ENCODE data around the gene FOXC1. TPM values are rescaled to one million over a fixed set of nuclear protein-coding genes. Genes with fewer than 3 reads are reported as not detected.

Gene FOXC1
- total RNA-seq, 1 donor from 2014 or later: 2.9 TPM

DNA sequence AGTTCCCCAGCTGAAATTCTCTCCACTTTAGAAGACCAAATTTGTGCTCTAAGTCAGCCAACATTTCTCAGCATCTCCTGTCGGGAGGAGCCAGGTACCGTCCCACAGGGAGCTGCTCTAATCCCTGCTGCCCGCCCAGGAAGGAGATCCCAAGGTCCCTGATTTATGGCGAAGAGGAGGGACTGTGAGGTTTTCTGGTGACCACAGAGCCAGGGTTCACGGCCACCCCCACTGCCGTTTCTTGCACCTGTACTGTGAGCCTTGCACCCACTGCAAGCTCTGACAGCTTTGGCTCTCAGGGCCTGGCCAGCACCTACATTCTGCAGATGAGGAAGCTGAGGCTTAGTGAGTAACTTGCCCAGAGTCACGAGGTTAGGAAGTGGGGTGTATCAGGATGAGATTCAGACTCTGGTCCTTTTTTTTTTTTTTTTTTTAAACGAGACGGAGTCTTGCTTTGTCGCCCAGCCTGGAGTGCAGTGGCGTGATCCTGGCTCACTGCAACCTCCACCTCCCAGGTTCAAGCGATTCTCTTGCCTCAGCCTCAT, 34.9 kb downstream of the FOXC1 start:
- H3K4me1 Mint-ChIP-seq (ENCODE audit: low read depth, unreplicated experiment): no peaks in the 10 kb centered on the region
- H3K4me2 ChIP-seq (ENCODE audit: low read length): no peak overlapping the region
- H3K9ac ChIP-seq (ENCODE audit: low read length): no peak overlapping the region
- no peak for FAIRE-seq
- H4K20me1 ChIP-seq (ENCODE audit: insufficient read depth, low read length): no peaks in the 10 kb centered on the region
- H2AFZ ChIP-seq (ENCODE audit: low read depth, low read length): no peak overlapping the region
- H3K36me3 Mint-ChIP-seq (ENCODE audit: low read depth, unreplicated experiment): no peaks in the 10 kb centered on the region
- TF ChIP-seq, protein P1, sequence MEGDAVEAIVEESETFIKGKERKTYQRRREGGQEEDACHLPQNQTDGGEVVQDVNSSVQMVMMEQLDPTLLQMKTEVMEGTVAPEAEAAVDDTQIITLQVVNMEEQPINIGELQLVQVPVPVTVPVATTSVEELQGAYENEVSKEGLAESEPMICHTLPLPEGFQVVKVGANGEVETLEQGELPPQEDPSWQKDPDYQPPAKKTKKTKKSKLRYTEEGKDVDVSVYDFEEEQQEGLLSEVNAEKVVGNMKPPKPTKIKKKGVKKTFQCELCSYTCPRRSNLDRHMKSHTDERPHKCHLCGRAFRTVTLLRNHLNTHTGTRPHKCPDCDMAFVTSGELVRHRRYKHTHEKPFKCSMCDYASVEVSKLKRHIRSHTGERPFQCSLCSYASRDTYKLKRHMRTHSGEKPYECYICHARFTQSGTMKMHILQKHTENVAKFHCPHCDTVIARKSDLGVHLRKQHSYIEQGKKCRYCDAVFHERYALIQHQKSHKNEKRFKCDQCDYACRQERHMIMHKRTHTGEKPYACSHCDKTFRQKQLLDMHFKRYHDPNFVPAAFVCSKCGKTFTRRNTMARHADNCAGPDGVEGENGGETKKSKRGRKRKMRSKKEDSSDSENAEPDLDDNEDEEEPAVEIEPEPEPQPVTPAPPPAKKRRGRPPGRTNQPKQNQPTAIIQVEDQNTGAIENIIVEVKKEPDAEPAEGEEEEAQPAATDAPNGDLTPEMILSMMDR (IDR thresholded peaks at IDR 0.05; ENCODE audit: insufficient read depth, low read depth, low read length): no peak
- no peak for TF ChIP-seq EZH2 (IDR thresholded peaks at IDR 0.05; ENCODE audit: insufficient read depth, low read length)
- H3K4me3 Mint-ChIP-seq (ENCODE audit: unreplicated experiment): no peak overlapping the region
- H3K36me3 ChIP-seq (ENCODE audit: insufficient read depth, low read length): no peaks in the 10 kb centered on the region
- H3K27ac Mint-ChIP-seq (ENCODE audit: unreplicated experiment): no peak overlapping the region
- no peak for DNase-seq (ENCODE audit: low read depth)
- H3K9me3 ChIP-seq (ENCODE audit: insufficient read depth, low read depth, low read length): no peaks in the 10 kb centered on the region
- no peaks in the 10 kb centered on the region for H3K27me3 ChIP-seq (ENCODE audit: insufficient read depth, low read length)
- no peaks in the 10 kb centered on the region for H3K4me1 ChIP-seq (ENCODE audit: insufficient read depth, low read length)
- peaks cover 6% of the 10 kb centered on the region for H3K9me3 Mint-ChIP-seq (ENCODE audit: unreplicated experiment)
- H3K27ac ChIP-seq (ENCODE audit: low read depth, low read length): no peak overlapping the region
- no peaks in the 10 kb centered on the region for H3K79me2 ChIP-seq (ENCODE audit: insufficient read depth, low read length)
- no peak overlapping the region for H3K4me3 ChIP-seq (ENCODE audit: insufficient read depth, low read depth, low read length)
- H3K27me3 Mint-ChIP-seq (ENCODE audit: low read depth, unreplicated experiment): peaks cover 34% of the 10 kb centered on the region

DNA sequence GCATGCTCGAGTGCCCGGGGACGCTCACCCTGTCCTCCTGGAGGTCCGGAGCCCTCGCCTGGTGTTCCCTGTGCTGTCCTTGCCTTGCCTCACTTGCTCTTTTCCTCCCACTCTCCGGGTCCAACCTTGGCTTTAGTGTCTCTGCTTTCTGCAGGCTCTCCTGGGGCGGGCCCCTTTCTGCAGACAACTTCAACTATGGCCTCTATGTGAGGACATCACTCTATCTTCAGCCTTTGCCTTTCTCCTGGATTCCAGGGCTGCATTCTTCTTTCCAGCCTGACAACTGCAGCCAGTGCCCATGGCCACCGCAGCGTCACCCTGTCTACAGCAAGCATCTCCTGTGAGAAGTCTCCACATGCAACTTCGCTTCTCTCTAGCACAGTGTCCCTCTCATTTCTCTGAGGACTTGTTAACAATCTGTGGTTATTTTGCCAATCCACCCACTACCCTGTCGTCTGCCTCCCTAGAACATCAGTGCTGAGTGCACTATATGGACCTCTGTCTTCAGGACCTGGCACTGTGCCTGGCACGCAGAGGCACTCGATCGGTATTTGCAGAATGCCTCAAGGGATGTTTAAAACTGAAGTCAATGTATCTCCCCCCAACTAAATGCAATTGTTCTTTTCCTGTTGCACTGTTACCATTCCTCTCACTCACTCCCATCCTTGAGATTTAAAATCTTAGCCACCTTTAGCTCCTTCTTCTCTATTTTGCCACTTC, 35.9 kb downstream of the FOXC1 start:
- Histone ChIP-seq H2AFZ (ENCODE audit: low read depth, low read length) (no peak overlapping the region), H4K20me1 (ENCODE audit: insufficient read depth, low read length) (no peaks in the 10 kb centered on the region), H3K27me3 (ENCODE audit: insufficient read depth, low read length) (no peaks in the 10 kb centered on the region), H3K79me2 (ENCODE audit: insufficient read depth, low read length) (no peaks in the 10 kb centered on the region), H3K9ac (ENCODE audit: low read length) (no peak overlapping the region), H3K36me3 (ENCODE audit: insufficient read depth, low read length) (no peaks in the 10 kb centered on the region), H3K27ac (ENCODE audit: low read depth, low read length) (no peak overlapping the region), H3K4me2 (ENCODE audit: low read length) (no peak overlapping the region), H3K4me1 (ENCODE audit: insufficient read depth, low read length) (no peaks in the 10 kb centered on the region), H3K9me3 (ENCODE audit: insufficient read depth, low read depth, low read length) (no peaks in the 10 kb centered on the region), H3K4me3 (ENCODE audit: insufficient read depth, low read depth, low read length) (no peak overlapping the region)
- TF ChIP-seq, protein P1 (IDR thresholded peaks at IDR 0.05; ENCODE audit: insufficient read depth, low read depth, low read length): no peak
- no peak for TF ChIP-seq EZH2 (IDR thresholded peaks at IDR 0.05; ENCODE audit: insufficient read depth, low read length)
- Mint-ChIP-seq H3K4me1 (ENCODE audit: low read depth, unreplicated experiment) (no peaks in the 10 kb centered on the region), H3K4me3 (ENCODE audit: unreplicated experiment) (no peak overlapping the region), H3K27me3 (ENCODE audit: low read depth, unreplicated experiment) (peaks cover 31% of the 10 kb centered on the region), H3K9me3 (ENCODE audit: unreplicated experiment) (peaks cover 6% of the 10 kb centered on the region), H3K27ac (ENCODE audit: unreplicated experiment) (no peak overlapping the region), H3K36me3 (ENCODE audit: low read depth, unreplicated experiment) (no peaks in the 10 kb centered on the region)
- DNase-seq (ENCODE audit: low read depth): no peak
- FAIRE-seq: no peak

DNA sequence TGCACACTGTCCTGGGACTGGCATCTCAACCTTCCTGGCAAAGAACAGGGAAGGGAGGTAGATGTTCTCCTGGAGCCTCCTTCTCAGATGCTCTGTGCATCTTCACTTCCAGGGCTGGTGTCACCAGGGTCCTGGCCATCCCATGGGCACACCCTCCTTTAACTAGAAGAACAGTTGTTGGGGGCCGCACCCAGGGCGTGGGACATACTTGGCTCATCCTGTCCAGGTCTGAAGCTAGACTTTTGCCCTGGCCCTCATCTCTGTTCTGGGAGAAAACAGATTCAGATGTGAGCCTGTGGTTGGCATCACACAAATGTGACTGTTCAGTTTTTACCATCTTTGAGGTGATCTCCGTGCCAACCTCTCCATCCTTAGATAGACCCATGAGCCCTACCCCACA, 41.6 kb downstream of the FOXC1 start:
- no peak overlapping the region for H3K27ac ChIP-seq (ENCODE audit: low read depth, low read length)
- H3K9me3 ChIP-seq (ENCODE audit: insufficient read depth, low read depth, low read length): no peaks in the 10 kb centered on the region
- H3K27me3 ChIP-seq (ENCODE audit: insufficient read depth, low read length): no peaks in the 10 kb centered on the region
- Mint-ChIP-seq H3K4me3 (ENCODE audit: unreplicated experiment) (no peak overlapping the region), H3K36me3 (ENCODE audit: low read depth, unreplicated experiment) (no peaks in the 10 kb centered on the region), H3K27me3 (ENCODE audit: low read depth, unreplicated experiment) (peaks cover 19% of the 10 kb centered on the region), H3K27ac (ENCODE audit: unreplicated experiment) (no peak overlapping the region), H3K9me3 (ENCODE audit: unreplicated experiment) (peaks cover 6% of the 10 kb centered on the region), H3K4me1 (ENCODE audit: low read depth, unreplicated experiment) (no peaks in the 10 kb centered on the region)
- no peak overlapping the region for H3K4me2 ChIP-seq (ENCODE audit: low read length)
- no peak overlapping the region for H3K4me3 ChIP-seq (ENCODE audit: insufficient read depth, low read depth, low read length)
- H3K79me2 ChIP-seq (ENCODE audit: insufficient read depth, low read length): no peaks in the 10 kb centered on the region
- H4K20me1 ChIP-seq (ENCODE audit: insufficient read depth, low read length): no peaks in the 10 kb centered on the region
- H3K9ac ChIP-seq (ENCODE audit: low read length): no peak overlapping the region
- DNase-seq (ENCODE audit: low read depth) (no peak), FAIRE-seq (no peak)
- H3K4me1 ChIP-seq (ENCODE audit: insufficient read depth, low read length): no peaks in the 10 kb centered on the region
- H3K36me3 ChIP-seq (ENCODE audit: insufficient read depth, low read length): no peaks in the 10 kb centered on the region
- TF ChIP-seq, protein P1 (IDR thresholded peaks at IDR 0.05; ENCODE audit: insufficient read depth, low read depth, low read length): no peak
- TF ChIP-seq EZH2 (IDR thresholded peaks at IDR 0.05; ENCODE audit: insufficient read depth, low read length): no peak
- no peak overlapping the region for H2AFZ ChIP-seq (ENCODE audit: low read depth, low read length)
